GM21825 (cell line): ENCODE results near the gene TYW1.
"Not testable (repeated sequence)": the region's sequence is repeated elsewhere in the genome, so short reads cannot be mapped to it uniquely, and the experiment has no call there.

Experiments used
- ATAC-seq: cut with Tn5 transposase; IDR thresholded peaks from one replicate; pipeline ENCODE4 v1.9.1; 2021; ENCODE audit warnings: mild to moderate bottlenecking, moderate library complexity; ENCODE audit not compliant: unreplicated experiment

Gene TYW1

GRCh38 chr7:67114483-67115246 is 118.0 kb downstream of the TYW1 start:
- ATAC-seq = not testable (repeated sequence)

- ATAC-seq = not testable (repeated sequence)
Observed at GRCh38 chr7:67120491-67120890, 123.9 kb downstream of the TYW1 start.

GRCh38 chr7:67128257-67128656 is 131.6 kb downstream of the TYW1 start:
- ATAC-seq = not testable (repeated sequence)

- ATAC-seq = not testable (repeated sequence)
Observed at GRCh38 chr7:67130766-67131165, 134.1 kb downstream of the TYW1 start.

- not testable (repeated sequence) for ATAC-seq
Observed at GRCh38 chr7:67134912-67135311, 138.3 kb downstream of the TYW1 start.

- ATAC-seq = not testable (repeated sequence)
Observed at GRCh38 chr7:67135617-67136486, 139.2 kb downstream of the TYW1 start.

- not testable (repeated sequence) for ATAC-seq
Observed at GRCh38 chr7:67137489-67137888, 140.9 kb downstream of the TYW1 start.

GRCh38 chr7:67139876-67140275 is 143.2 kb downstream of the TYW1 start:
- not testable (repeated sequence) for ATAC-seq

GRCh38 chr7:67141001-67141400 is 144.4 kb downstream of the TYW1 start:
- ATAC-seq = not testable (repeated sequence)

GRCh38 chr7:67143091-67143786 is 146.6 kb downstream of the TYW1 start:
- ATAC-seq = not testable (repeated sequence)

- not testable (repeated sequence) for ATAC-seq
Observed at GRCh38 chr7:67145581-67146193, 149.1 kb downstream of the TYW1 start.

GRCh38 chr7:67149131-67149530 is 152.5 kb downstream of the TYW1 start:
- not testable (repeated sequence) for ATAC-seq

GRCh38 chr7:67154374-67154773 is 157.7 kb downstream of the TYW1 start:
- not testable (repeated sequence) for ATAC-seq

GRCh38 chr7:67156064-67156463 is 159.4 kb downstream of the TYW1 start:
- not testable (repeated sequence) for ATAC-seq

GRCh38 chr7:67163285-67163684 is 166.7 kb downstream of the TYW1 start:
- ATAC-seq = not testable (repeated sequence)

- not testable (repeated sequence) for ATAC-seq
Observed at GRCh38 chr7:67171151-67171550, 174.5 kb downstream of the TYW1 start.

GRCh38 chr7:67176730-67177129 is 180.1 kb downstream of the TYW1 start:
- not testable (repeated sequence) for ATAC-seq

- ATAC-seq = not testable (repeated sequence)
Observed at GRCh38 chr7:67178915-67179688, 182.5 kb downstream of the TYW1 start.

GRCh38 chr7:67182956-67183750 is 186.5 kb downstream of the TYW1 start:
- not testable (repeated sequence) for ATAC-seq
